Putamen (tissue), 1 donor: ENCODE data around the gene SELENON.

ENCODE experiments used
- DNase-seq: peaks from one replicate; pipeline ENCODE4 v3.0.0-alpha.2; 2016; ENCODE audit warnings: low spot score

SELENON gene

GRCh38 chr1:25799935-25800702 lies at the start of gene SELENON:
Gene SELENON (plus strand): TSS chr1:25800193. CDS start chr1:25800231, 38 bp downstream.
- no peak for DNase-seq

DNA sequence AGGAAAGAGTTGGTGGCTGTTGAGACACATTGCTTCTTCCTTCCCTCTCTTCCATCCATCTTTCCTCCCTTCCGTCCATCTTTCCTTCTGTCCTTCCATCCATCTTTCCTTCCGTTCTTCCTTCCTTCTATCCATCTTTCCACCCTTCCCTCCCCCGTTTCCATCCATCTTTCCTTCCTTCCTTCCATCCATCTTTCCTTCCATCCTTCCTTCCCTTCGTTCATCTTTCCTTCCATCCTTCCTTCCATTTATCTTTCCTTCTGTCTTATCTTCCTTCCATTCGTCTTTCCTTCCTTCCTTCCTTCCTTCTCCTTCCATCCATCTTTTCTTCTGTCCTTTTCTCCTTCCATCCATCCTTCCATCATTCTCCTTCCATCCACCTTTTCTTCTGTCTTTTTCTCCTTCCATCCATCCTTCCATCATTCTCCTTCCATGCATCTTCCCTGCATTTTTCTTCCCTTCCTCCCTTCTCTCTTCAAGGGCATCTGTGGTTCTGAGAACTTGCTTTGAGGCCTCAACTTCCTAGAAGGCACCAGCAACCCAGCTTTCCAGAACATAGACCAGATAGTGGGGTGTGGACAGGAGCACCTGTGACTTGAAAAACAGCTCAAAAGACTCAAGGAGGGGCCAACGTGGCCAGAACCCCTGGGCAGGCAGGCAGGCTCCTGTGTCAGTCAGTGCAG lies 48.9 kb upstream of the SELENON start:
- no peak for DNase-seq

DNA sequence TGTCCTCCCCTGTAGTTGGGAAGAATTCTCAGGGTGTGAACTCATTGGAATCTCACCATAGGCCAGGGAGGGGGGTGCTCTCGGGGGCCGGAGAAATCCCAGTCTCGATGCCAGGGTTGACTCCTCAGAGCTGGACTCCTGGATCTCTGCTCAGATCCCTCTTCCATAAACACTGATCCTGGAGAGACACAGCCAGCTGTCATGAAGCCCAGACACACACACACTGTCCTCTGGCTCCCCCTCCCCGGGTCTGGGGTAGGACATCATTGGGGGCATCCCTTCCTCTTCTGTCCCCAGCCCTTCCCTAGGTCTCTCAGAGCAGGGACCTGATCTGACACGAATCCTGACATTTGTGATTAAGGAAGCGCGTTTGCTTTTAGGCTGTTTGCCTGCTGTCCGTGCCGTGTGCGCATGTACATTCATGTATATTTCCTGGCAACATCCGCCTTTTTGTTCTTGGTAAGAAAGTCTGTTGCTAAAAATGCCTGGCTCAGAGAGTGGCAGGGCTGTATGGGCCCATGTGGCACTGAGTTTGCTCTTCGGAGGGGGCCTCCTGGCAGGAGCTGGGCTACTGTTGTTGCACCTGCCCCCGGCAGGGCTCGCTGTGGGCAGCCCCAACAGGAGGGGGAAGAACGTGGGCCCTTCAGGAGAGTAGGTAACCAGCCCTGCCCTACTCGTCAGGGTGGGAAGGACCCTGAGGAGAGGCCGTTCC lies 45.4 kb upstream of the SELENON start:
- DNase-seq = no peak

GRCh38 chr1:25755475-25756125 lies 44.4 kb upstream of the SELENON start:
- DNase-seq = no peak

GRCh38 chr1:25756215-25756614 lies 43.8 kb upstream of the SELENON start:
- DNase-seq = no peak

GRCh38 chr1:25757151-25757845 lies 42.7 kb upstream of the SELENON start:
- no peak for DNase-seq

DNA sequence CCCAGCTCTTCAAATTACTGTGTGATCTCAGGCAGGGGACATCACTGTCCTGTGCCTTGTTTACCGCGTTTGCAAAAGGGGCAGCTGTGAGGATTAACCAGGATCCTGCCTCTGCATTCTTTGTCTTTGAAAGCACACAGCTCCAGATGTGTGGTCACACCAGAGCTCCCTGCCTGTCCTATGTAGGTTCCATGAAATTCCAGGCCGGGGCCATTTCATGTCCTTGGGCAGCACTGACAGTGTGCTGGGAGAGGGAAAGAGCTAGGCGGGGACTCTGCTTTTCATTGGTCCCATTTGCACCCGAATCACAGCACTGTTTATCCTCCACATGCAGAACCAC lies 42.2 kb upstream of the SELENON start:
- no peak for DNase-seq

DNA sequence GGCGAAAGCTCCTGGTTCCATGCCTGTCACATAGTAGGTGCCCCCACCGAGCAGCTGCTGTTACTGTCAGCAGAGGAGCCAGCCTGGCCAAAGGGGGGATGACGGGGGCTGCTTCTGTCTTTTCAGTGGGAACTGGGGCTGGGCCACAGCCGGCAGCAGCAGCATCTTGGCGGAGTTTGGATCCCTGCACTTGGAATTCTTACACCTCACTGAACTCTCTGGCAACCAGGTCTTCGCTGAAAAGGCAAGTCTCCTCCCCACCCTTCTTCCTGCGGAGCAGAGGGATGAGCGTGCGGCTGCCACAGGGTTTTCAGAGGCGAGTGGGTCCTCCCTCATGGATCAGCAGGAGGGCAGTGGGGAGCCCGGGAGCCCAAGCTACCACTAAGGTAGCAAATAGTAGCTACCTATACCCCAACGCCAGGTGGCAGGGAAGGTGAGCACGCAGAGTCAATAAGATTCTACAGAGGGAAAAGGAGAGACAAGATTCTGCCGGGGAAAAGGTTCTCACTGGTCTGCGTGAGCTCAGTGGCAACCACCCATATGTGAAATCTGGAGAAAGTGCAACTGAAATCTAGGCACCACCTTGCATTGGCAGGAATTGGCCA lies 41.4 kb upstream of the SELENON start:
- no peak for DNase-seq

GRCh38 chr1:25760122-25760719 lies 39.8 kb upstream of the SELENON start:
- no peak for DNase-seq

DNA sequence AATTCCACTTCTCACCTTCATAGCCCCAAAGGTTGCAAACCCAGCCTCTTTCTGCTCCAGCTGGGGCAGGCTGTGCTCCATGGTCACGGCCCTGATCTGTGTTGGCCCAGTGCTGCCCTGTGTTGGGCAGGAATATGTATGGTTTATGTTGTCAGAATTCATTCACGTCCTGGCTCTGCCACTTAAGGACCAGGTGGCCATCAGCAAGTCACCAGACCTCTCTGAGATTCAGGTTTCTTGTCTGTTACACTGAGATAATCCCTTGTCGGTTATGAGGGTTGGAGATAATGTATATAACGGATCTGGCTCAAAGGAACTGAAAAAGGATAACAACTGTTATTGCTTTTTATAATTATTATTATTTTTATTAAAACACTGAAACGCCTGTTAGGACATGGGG lies 39.1 kb upstream of the SELENON start:
- no peak for DNase-seq

DNA sequence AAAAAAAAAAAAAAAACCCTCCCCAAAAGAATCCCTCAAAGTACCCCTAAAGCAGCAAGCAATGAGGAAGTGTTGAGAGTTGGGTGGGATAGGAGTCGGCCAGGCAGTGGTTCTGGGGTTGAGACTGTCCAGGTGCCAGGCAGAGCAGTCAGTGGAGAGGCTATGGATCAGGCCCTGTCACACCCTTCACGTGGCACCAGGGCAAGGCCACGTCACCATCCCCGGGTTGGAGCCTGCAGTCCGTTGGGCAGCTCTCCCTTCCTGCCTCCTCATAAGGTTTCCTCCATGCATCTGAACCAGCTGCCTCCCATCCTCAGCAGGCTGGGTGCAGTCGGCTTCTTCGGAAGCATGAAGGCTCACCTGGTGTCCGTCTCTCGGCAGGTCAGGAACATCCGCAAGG lies 36.5 kb upstream of the SELENON start:
- DNase-seq = no peak

DNA sequence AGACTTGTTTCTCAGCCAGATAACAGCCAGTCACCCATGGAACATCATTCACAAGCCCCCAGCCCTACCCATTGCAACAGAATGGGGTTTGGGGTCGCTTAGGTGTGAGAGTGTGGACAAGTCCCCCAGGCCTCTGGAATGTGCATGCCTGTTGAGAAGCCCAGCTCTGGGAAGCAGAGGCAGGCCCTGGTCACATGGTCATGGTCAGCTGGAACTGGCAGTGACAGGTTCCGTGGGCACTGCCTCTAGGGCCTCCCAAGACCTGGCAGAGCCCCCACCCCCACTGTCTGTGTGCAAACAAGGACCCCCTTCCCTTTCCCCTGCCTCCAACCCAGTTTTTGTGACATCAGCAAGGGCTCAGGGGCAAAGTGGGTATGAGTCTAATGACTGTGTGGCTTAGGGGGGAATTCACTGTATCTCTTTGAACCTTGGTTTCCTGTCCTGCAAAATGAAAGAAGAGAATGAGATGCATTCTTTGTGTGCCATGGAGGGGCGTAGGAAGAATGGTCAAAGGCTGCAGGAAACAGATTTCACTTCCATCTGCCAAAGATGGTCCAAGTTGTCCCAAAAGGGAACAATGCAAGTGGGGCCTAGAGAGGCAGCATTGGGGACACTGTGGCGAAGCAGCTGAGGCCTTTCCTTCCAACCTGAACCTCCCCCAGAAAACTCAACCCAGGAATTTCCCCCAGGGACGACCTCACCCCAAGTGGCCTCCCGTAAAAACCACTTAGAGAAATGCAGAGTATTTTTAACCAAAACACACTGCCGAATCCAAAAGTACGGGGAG lies 34.7 kb upstream of the SELENON start:
- DNase-seq = no peak

GRCh38 chr1:25765923-25766589 lies 33.9 kb upstream of the SELENON start:
- no peak for DNase-seq

- no peak for DNase-seq
Observed at GRCh38 chr1:25766721-25767436, 33.1 kb upstream of the SELENON start.

GRCh38 chr1:25767437-25767770 lies 32.6 kb upstream of the SELENON start:
- DNase-seq = no peak

DNA sequence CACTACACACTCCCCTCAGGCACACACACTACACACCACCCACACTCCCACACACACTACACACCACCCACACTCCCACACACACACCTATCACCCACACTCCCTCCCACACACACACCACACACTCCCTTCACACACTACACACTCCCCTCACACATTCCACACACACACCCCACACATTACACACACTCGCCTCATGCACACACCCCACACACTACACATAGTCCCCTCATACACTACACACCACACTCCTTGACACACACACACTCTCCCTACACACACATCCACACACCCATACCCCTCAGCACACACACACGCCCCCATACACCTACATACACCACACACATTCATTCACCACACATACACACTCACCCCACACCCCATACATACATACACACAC lies 31.0 kb upstream of the SELENON start:
- DNase-seq = no peak

DNA sequence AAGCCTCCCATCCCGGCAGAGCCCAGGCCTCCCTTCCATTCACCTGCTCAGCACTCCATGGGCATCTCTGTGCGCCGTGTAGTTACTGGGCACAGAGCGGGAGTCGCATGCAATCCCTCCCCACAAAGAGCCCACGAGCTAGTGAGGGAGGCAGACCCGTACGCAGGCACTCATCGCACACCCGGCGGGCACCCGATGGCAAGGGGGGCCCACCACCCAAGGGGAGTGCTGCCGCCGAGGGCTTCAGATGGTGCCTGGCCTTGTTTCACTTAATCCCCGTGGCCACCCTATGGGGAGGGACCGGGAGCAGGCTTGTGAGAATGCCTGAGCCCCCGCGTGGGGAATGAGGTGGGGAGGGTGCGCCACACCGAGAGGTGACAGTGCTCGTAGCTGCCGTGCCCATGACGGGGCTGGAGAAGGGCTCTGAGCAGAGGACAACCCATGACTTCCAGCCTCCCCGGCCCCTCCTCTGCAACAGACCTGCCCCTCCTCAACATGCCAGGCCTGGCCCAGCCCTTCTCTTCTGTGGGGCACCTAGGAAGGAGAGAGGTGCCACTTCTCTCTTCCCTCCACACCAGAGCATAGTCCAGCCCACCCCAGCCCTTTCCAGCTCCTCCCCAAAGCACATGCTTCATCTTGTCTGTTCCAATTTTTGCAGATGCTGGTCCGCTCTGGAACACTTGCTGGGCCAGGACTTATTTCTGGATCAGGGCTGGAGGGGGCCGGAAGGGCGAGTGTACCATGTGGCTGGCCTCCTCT lies 30.2 kb upstream of the SELENON start:
- no peak for DNase-seq

- DNase-seq = no peak
Observed at GRCh38 chr1:25770541-25771220, 29.3 kb upstream of the SELENON start.
